GM21390 (cell line): ENCODE measurements around the gene CHGA.
A peak's percentile ranks its signal among the peaks of the same experiment; 100 is the strongest.

Experiments
- ATAC-seq: cut with Tn5 transposase; IDR thresholded peaks from one replicate; pipeline ENCODE4 v1.9.1; 2021; ENCODE audit not compliant: unreplicated experiment

Gene CHGA

DNA sequence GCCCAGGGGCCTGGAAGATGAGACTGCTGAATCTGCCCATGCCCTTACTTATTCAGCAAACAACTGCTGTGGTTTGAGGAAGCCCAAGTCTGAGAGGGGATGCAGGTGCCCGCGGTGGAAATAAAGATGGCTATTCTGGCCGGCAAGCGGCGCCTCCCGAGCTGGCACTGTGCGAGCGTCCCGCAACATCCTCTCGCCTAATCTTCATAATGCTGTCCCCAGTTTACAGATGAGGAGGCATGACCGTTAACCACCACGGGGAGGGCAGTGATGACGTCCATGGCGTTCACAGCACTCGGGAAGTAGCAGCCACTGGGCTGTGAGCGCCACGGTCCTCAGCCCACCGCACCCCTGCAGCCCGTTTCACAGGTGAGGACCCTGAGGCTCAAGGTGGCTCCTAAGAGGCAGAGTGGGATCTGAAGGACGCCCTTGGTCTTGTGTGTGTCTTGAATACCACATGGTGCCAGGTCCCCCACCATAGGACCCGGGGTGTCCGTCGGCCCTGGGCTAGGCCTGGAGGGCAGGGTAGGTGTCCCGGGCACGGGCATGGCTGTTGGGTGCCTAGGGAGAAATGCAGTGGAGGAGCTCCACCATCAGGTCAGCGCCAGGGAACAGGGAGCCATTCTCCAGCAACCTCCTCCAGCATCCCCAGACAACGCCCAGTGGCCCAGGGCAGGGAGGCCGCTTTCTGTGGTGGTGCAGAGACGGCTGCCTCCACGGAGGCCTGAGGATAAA, 20.2 kb downstream of the CHGA start:
- no peak for ATAC-seq

DNA sequence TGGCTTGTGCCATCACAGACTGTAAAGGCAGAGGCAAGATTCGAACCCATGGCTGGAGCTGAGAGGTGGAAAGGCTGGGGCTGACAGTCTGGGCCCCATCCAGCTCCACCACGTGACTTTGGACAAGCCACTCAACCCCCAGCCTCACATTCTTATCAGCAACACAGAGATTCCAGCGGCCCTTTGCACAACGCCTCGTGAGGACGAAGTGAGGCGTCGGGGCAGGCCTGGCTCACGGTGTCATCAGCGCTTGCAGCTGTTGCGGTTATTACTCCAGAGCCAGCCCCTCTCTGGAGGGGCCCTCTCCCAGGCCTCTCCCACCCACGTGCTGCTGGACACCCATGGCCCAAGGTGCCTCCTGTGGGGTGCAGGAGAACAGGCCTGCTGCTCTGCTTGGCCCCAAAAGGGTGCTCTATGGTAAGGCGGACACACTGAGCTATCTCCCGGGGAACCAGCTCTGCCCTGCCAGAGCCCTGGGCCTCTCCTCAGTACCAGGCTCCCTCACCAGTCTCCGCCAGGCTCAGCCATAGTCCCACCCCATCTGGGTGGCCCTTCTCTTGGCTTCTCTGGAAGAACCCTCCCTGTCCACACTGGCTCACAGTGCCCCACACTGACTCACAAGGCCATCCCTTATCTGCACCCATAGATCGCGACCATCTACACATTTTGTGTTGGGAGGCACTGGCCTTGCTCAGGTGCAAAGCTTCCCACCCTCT, 21.1 kb downstream of the CHGA start:
- no peak for ATAC-seq

DNA sequence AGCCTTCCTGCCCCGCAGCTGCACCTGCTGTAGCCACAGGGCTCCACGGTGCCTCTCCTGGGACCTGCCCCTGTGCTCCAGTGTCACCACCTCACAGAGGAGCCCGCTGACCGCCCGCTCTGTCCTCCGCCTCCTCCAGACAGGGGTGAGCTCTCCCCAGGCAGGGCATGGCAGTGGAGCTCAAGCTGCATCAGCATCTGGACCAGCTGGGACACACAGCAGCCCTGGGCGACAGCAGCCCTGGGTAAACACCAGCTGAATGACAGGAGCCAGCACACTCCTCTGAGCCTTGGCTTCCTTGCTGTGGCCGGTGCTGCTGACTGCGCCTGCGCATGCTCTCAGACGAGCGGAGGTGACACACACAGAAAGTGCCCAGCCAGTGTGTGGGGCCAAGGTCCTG, 22.0 kb downstream of the CHGA start:
- ATAC-seq: no peak

DNA sequence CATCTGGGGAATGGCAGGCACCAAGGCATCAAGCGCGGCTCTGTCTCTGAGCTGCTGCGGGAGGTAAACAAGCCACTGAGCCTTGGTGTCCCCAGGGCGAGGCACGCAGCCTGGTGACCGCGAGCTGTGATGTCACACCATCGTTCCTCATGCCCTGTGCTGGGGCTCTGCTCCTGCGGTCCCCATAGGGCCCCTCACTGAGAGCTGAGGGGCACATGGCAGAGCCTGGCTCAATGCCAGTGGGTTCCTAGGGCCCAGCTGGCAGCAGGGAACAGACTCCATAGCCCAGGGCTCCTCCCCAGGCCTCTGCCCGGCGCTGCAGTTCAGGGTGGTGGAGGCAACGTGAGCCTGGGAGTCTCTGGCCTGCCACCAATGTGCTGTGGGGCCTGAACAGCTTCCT, 22.6 kb downstream of the CHGA start:
- ATAC-seq: no peak

DNA sequence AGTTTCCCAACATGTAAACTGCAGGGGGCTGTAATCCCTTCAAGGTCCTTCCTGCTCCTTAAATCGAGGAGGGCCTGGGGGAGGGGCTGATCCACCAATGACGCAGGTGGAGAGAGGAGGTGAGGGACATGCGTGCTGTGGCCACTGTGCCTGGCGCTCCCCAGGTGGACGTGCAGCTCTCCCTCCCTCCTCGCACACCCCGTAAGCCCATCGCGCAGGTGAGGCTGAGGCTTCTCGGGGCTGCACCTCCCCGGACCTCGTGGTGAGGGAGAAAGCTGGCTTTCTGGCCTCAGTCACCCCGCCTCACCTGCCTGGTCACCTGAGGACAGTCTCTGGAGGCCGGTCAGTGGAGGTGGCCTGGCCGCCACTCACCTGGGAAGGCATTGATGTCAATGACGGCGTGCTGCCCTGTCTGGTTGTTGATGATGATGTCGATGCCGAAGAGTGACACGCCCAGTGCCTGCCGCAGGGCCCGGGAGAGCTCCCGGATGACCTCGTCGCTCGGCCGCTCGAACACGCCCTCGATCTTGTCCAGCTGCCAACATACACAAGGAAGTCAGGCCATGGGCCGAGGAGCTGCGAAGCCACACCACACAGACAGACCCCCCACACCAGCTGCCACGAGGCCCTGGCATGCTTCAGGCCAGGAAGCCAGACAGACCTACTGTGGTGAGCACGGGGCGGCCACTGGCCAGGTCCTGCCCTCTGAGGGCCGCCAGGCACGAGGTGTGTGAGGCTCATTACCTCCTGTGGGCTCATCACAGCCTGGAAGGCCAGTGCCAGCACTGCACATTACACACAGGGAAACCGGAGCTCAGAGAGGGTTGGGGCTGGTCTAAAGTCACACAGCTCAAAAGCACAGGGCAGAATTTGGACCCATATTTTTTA, 23.3 kb downstream of the CHGA start:
- ATAC-seq: no peak

GRCh38 chr14:92946847-92947545, 24.0 kb downstream of the CHGA start:
- ATAC-seq: no peak

GRCh38 chr14:92948647-92949046, 25.7 kb downstream of the CHGA start:
- no peak for ATAC-seq

DNA sequence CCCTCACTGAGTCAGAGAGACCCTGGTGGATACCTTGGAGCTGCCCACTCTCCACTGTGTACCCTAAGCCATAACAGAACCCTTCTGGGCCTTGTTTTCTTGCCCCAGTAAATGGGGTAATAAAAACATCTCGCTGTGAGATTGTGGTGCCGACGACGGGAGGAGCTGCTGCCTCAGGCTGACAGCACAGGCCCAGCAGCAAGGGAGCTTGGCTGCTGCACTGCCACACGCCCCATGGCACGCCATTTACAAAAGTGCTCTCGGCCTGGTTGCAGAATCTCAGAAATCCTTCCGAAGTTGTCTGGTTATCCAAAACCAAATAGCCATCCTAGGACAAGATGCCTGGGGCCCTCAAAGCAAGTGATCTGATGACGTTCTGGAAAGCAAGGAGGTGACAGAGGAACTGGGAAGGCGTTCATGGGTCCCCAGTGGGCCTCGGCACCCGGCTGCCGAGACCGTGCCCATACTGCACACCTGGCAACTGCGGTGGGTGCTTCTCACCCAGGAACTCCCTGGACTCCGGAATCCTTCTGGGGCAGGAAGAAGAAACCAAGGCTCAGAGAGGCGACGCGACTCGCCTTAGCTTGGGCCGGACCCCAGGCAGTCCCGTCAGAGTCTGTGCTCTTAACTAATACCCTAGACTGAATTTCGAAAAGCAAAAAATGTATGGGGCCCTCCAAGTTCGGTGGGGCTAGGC, 26.7 kb downstream of the CHGA start:
- ATAC-seq: no peak

DNA sequence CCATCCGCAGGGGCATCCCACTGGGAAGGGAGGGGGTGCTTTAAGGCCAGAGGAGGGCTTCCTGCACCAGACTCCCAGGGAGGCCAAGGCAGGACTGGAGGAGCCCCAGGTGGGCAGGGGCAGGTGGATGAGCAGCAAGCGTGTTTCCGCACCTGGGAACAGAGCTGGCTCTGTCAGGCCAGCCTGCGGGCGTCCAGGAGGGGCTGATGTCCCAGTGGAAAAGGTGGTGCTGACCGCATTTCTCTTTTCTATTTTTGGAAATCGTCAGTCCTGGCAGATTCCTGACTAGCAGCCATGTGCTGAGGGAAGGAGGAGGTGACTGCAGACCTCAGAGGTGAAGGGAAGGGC, 27.2 kb downstream of the CHGA start:
- no peak for ATAC-seq

GRCh38 chr14:92950773-92951172, 27.8 kb downstream of the CHGA start:
- ATAC-seq: no peak

- ATAC-seq: no peak
These were observed 28.3 kb downstream of the CHGA start for GRCh38 chr14:92951261-92951660.

DNA sequence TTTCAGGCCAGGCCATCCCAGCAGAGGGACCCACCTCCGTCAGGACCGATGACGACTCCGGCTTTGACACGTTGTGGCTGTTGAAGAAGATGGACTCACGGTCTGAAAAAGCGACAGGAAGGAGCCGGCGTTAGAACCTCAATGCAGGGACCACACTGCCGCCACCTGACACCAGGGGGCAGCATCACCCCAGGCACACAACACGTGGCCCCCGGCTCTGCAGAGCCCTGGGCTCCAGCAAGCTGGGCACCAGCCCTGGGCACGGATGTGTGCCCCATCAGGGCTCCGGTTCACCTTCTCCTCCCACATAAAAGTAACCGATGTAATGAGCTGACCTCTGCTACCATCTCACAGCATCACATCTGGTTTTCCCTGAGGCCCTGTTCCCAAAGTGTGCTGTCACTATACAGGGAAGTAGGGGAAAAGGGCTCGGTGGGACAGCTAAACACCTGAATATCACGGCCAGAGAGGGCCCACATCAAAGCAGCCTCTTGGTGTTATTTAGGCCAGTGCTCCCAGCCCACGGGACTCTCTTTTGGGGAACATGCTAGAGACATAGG, 29.0 kb downstream of the CHGA start:
- ATAC-seq: peak; percentile 78

DNA sequence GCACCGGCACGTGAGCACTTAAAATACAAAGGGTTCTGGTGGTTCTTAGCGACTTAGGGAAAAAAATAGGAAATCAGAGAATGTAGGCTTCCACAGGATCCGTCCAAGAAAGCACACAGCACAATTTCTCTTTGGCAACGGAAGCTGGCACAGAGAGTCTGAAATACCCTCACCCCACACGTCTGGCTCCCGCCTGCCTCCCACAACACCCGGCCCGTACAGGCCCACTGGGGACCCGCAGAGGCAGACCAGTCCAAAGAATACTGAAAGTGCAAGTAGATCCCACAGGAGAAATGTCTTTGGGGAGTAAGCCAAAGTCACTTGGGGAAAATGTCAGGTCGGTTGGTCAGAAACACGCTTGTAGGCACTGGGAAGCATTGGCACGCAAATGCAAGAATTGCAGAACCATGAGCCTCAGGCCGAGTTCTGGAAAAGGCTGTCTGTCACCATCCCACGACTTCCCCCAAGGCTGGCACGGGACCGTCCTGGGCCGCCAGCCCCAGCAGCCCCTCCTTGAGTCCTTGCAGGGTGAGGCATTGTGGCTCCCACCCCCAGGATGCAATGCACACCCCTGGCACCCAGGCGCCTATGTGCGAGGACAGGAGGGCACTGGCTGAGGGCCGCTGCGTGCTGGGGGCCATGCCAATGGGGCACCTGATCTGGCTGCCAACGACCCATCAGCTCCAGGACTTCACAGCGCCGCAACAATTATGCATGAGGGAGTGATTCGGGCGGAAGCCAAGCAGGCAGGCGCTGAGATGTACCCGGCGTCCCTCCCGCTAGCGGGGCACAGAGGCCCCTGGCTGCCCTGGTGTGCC, 29.7 kb downstream of the CHGA start:
- no peak for ATAC-seq

GRCh38 chr14:92953526-92953925, 30.6 kb downstream of the CHGA start:
- no peak for ATAC-seq

GRCh38 chr14:92954933-92955332, 32.0 kb downstream of the CHGA start:
- ATAC-seq: no peak

- ATAC-seq: no peak
These were observed 32.4 kb downstream of the CHGA start for GRCh38 chr14:92955381-92955780.

- no peak for ATAC-seq
These were observed 34.0 kb downstream of the CHGA start for GRCh38 chr14:92956961-92957360.

DNA sequence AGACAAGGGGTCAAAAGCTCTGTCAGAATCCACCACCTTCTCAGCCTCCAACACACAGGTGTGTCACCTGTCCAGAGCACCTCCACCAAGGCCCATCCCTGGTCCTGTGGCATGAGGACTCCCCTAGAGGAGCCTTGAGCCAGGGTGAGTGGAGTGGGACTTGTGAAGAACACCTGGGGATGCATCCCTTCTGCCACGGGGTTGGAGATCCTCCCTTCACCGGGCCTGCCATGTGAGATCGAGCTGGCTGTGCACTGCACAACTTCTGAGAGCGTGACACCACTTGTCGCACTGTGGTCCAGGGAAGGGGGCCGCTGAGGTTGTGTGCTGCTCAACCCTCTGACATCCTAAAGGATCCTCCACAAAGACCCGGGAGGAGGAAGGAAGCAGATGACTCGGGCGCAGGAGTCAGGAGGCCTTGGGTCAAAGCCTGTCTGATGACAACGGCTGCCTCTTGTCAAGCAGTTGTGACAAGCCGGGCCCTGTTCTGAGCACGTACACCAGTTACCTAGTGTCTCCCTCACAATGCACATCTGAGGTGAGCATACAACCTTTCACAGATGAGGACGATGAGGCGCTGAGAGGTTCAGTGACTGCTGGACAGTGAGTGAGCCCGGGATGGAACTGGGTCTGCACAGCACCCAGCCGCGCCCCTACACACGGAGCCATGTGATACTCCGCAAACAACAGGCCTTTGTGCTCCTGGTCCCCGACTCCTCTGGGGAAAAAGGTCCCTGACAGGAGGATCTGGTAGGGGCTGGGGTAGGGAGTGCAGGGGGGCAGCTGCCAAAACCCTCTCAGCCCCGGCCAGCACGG, 35.6 kb downstream of the CHGA start:
- no peak for ATAC-seq

GRCh38 chr14:92959189-92959531, 36.2 kb downstream of the CHGA start:
- no peak for ATAC-seq
